CD4-positive, alpha-beta T cell treated with Interleukin-6 at 100 ng/mL for 8 hours (primary cell): Measurements from ENCODE around the gene TBXAS1.

Experiments used
- DNase-seq: peaks from one replicate; pipeline ENCODE4 v3.0.0-alpha.2; 2020; ENCODE audit warnings: mixed read lengths, low spot score

TBXAS1 gene

GRCh38 chr7:139946533-139946932 is 117.5 kb downstream of the TBXAS1 start:
- DNase-seq = no peak

DNA sequence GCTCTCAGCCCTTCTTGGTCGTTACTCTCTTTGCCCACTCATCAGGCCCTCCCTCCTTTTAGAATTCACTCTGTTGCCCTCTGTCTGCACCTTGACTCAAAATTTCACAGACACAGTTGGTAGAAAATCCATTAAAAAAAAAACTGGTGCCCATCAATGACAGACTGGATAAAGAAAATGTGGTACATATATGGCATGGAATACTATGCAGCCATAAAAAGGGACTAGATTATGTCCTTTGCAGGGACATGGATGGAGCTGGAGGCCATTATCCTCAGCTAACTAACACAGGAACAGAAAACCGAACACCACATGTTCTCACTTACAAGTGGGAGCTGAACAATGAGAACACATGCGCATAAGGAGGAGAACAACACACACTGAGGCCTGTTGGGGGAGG is 118.0 kb downstream of the TBXAS1 start:
- DNase-seq = no peak

DNA sequence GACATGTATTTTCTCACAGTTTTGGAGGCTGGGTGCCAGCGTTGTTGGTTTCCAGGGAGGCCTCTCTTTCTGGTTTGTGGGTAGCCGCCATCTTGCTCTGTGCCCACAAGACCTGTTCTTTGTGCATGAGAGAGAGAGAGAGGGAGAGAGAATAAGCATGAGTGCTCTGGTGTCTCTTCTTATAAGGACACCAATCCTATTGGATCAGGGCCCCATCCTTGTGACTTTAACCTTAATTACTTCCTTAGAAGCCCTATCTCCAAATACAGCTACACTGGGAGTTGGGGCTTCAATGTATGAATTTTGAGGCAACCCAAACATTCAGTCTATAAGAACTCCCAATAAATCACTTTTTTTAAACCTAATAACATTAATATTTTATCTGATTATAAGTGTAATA is 119.1 kb downstream of the TBXAS1 start:
- no peak for DNase-seq

DNA sequence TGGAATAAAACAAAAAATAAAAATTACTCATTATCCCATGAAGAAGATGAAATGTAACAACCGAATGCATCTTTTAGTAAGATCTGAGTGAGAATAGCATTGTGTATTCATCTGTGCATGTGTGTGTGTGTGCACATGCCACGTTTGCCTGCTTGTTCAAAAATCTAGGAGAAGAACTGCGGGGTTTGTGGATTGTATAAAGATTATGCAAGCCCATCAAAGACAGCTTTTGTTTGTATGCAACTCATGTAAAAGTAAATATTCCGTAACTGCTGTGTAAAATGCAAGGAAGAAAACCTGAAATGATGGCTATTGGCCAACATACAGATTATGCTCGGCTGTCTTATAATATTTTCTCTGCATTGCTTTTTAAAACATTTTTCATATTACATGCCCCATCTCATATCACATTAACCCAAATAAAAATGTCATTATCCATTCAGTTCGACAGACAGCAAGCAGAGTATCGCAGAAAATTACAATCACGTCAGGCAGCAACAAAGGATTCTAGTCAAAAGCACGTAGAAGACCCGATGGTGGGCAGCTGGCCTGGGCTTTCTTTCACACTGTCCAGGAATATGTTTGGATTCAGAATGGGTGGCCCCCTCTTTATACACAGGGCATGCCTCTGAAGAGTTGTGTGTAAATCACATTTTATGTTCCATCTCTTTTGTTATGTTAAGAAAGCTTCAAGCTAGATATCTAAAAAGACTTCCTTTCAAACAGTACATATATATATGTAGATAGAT is 119.7 kb downstream of the TBXAS1 start:
- no peak for DNase-seq

DNA sequence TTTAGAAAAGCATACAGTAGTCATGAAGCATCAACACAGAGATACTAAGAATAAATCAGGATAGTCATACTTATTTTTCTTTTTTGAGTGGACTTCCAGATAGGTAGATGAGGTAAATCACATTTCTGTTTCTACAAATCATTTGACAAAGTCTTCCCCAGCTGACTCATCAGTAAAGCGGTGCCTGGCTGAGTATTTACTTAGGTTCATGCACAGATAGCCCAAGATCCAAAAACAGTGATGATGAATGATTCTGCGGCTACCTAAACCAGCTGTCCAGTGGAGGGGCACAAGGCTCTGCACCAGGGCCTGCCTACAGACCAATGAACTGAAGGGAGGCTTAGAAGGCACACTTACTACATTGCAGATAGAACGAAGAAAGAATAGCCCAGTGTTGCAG is 120.6 kb downstream of the TBXAS1 start:
- DNase-seq = no peak

DNA sequence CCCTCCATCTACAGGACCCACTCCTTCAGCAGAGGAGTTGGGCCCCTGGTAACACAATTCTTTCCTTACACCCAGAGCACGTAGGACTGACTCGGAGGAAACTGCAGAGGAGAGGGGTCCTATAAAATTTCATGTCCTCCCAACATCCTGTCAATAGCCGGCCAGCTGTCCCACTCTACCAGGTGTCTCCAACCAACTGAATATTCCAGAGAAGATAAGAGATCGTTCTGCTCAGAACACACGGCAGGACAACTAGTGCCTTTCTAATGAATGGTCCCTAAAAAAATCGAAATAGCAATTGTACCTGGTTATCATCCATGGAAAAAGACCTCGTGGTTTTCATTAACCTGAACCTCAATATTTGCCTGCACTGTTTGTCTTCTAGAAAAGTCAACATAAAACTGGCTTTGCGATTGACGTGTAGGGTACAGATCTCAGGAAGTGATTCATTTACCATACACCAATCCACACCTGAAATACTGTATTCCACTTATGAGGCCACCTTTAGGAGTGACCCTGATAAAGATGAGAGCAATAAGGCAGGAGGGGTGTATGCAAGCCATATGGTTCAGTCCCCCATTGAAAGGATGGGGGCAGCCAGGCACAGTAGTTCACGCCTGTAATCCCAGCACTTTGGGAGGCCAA is 121.9 kb downstream of the TBXAS1 start:
- DNase-seq = no peak

- DNase-seq = no peak
These were observed 124.2 kb downstream of the TBXAS1 start for GRCh38 chr7:139953229-139953628.

DNA sequence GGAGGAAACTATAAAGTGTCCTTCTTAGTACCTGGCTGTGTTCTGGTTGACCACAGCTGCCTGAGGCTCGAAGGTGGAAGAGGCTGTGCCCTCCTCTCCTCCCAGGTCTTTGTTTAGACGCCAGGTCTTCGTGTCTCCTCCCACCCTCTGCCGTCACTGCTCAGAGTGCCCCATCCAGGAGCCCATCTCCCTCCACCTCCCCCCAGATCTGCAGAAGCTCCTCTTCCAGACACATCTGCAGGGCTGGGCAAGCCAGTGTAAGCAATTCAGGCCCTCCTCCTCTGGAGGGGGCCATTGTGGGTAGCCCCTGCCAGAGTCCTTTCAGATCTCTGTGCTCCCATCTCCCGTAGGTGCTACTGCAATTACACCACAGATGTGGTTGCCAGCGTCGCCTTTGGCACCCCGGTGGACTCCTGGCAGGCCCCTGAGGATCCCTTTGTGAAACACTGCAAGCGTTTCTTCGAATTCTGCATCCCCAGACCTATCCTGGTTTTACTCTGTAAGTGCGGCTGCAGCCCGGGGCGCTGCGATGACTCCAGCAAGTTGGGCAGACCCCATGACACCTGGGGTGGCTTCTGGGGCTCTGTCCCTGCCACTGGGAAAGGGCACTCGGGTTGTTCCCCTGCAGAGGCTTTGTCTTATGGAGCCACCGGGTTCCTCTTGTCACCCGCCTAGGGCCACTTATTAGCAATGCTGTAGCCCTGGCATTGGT is 126.2 kb downstream of the TBXAS1 start:
- no peak for DNase-seq

DNA sequence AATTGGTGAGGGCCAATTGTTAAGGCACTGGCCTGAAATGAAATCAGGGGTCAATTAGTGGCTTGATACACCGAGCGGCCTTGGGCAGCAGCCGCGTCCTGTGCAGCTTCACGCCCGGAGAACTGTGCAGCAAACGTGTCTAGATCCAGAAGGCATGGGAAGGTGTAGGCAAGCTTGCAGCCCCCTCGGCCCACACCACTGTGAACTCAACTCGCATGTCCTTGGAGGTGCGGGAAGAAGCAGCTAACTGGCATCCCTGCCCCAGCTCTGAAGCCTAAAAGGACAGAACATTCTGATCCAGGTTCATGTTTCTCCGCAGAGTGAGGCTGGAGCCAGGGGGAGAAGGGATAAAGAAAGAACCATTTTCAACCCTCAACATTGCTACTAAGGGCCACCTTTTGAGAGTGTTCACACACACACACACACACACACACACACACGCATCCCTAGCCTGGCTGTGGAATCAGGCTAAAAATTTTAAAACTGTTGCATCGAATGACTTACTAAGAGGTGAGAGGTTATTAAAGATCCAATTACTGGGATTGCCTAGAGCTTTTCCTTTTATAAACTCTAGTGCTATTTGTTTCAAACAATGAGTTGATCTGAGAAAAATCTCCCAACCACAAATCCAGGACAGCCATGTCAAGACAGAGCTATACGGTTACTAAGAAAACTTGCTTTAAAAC is 129.7 kb downstream of the TBXAS1 start:
- no peak for DNase-seq

DNA sequence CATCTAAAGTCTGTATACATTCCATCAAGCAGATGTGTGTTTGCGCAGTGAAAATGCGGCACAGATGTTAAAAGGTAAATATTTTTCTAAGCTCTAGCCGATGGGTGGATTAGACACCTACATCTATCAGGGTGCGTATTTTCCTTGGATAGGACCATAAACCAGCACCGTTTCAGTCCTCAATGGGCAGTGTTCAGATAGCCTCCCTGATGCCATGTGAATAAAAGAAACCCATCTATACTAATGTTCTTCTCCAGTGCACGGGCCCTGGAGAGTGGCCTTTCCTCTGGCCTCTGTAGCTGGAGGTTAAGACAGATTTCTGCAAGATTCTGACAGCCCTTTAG is 130.2 kb downstream of the TBXAS1 start:
- no peak for DNase-seq

- no peak for DNase-seq
These were observed 130.7 kb downstream of the TBXAS1 start for GRCh38 chr7:139959718-139960117.

DNA sequence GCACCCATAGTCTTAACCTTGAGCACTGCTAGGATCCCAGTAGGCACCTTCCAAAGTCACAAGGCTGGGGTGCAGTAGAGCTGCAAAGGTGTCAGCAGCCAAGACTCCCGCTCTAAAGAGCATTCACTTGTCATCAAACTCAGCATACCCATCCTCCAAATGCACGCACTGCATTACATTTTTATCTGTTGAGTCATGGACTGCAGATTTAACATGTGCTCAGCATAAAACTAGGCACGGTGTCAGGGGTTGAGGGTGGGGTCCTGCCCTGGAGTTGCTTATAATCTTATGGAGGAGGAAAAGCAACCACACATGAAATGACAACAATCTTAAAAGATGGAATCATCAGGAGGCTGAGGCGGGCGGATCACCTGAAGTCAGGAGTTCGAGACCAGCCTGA is 131.1 kb downstream of the TBXAS1 start:
- no peak for DNase-seq

DNA sequence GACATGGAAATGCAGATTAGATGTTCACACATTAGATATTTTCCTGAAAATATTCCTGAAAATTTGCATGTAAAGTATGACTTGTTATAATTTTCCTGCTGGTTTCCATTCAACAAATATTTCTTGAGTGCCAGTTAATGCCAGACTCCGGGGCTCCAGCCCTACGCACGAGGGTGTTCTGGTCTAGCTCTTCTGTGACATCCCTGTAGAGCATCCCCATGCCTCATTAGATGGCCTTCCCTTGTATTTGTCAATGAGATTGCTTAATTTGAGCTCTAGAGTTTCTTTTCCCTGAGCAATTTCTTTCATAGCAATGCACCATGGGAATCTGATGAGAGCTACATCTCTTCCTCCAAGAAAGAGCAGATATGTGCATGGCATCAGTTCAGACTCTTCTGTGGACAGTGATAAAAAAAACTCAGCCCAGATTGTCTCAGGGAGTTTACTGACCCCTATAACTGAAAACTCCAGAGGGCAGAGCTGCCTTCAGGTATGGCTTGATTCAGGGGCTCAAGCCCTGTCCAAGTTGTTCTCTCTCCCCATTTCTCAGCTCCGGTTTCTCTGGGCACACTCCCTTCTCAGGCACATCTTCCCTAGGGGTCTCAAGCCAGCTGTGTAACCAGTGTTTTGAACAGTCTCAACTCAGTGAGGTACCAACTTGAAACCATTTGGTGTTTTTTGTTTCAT is 137.0 kb downstream of the TBXAS1 start:
- DNase-seq = no peak

GRCh38 chr7:139966949-139967348 is 137.9 kb downstream of the TBXAS1 start:
- no peak for DNase-seq

GRCh38 chr7:139968931-139969330 is 139.9 kb downstream of the TBXAS1 start:
- no peak for DNase-seq

DNA sequence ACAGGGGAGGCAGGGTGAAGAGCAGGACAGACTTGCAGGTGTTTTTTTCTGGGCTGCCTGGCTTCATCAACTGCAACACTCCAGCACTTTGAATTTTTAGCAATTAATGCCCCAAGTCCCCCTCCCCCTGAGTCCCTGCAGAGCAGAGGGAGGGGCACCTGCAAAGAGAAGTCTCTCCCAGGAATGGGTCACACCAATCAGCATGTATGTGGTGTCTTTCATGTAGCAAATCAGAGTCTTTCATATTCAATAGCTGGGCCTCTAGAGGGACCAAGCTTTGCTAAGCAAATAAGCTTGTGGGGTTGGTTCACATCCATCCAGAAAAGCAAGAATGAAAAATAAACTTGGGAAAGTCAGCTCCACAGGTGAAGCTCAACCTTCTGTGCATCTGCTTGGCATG is 143.0 kb downstream of the TBXAS1 start:
- DNase-seq = no peak

GRCh38 chr7:139973101-139974050 is 144.3 kb downstream of the TBXAS1 start:
- DNase-seq = no peak

GRCh38 chr7:139974179-139974811 is 145.2 kb downstream of the TBXAS1 start:
- DNase-seq = no peak

GRCh38 chr7:139976055-139976837 is 147.2 kb downstream of the TBXAS1 start:
- DNase-seq = no peak
